Fibroblast of villous mesenchyme (primary cell): ENCODE measurements around the gene B3GNT9. TPM values are rescaled to one million over a fixed set of nuclear protein-coding genes. Genes with fewer than 3 reads are reported as not detected.

Source experiments
- DNase-seq: peaks from one replicate; pipeline ENCODE4 v3.0.0-alpha.2; 2010; ENCODE audit warnings: low read depth
- H3K4me3 ChIP-seq: 2 replicates; pipeline ENCODE4 v1.5.1; 2011; ENCODE audit warnings: low read depth, mild to moderate bottlenecking, low read length
- CTCF ChIP-seq: IDR thresholded peaks from 2 replicates; pipeline ENCODE4 v1.5.1; 2012; ENCODE audit warnings: low read depth, mild to moderate bottlenecking, low read length; ENCODE audit not compliant: insufficient read depth
- total RNA-seq: library from RNA; depleted of rRNA; stranded (reverse); fragments of >200 nt; gene quantifications from 2 replicates; pipeline ENCODE4 v1.2.3, GENCODE V29; 2012

B3GNT9 gene
- 41.9 and 46.4 TPM in 2 replicates for total RNA-seq

GRCh38 chr16:67150833-67151396 lies at the start of gene B3GNT9:
B3GNT9 (minus strand) TSS chr16:67150998; CDS start chr16:67150485, 513 bp downstream.
- DNase-seq: peak; percentile 82
- no peak for TF ChIP-seq CTCF
- peak within 1 kb of the TSS; percentile 79 for H3K4me3 ChIP-seq

- DNase-seq: no peak
- no peak for TF ChIP-seq CTCF
- H3K4me3 ChIP-seq: no peak overlapping the region
These were observed 49.7 kb upstream of the B3GNT9 start for GRCh38 chr16:67200491-67200890.

- TF ChIP-seq CTCF: no peak
- no peak overlapping the region for H3K4me3 ChIP-seq
- no peak for DNase-seq
These were observed 49.0 kb upstream of the B3GNT9 start for GRCh38 chr16:67199808-67200198.

- peak; percentile 32 for TF ChIP-seq CTCF
- H3K4me3 ChIP-seq: no peak within 1 kb of the TSS
- no peak for DNase-seq
These were observed 48.4 kb upstream of the B3GNT9 start, which contains the start of gene ELMO3 for GRCh38 chr16:67199011-67199807. ELMO3 (plus strand) TSS chr16:67199131; CDS start chr16:67199327, 196 bp downstream.

- DNase-seq: no peak
- TF ChIP-seq CTCF: peak; percentile 56
These were observed 47.5 kb upstream of the B3GNT9 start for GRCh38 chr16:67198238-67198734.

GRCh38 chr16:67197704-67198103 lies 46.9 kb upstream of the B3GNT9 start:
- no peak for DNase-seq
- no peak for TF ChIP-seq CTCF
- no peak overlapping the region for H3K4me3 ChIP-seq

More at GRCh38 chr16:67198238-67198734, 47.5 kb upstream of the B3GNT9 start:
- no peak overlapping the region for H3K4me3 ChIP-seq
